ENCODE measurements around the gene NRTN. TPM values are rescaled to one million over a fixed set of nuclear protein-coding genes. Genes with fewer than 3 reads are reported as not detected.

Gene NRTN
- total and polyA plus RNA-seq, 2 of the 13 experiments (the other 11 are each of a cell fraction or from before 2014, with no cell fraction given): 4.1 to 5.3 TPM

- TF ChIP-seq MEIS1 (CRISPR knock-in tag; IDR thresholded peaks at IDR 0.05; ENCODE audit: borderline replicate concordance) (peak; percentile 62; the same call in 1 of the 2 replicates), U2AF1 (optimal IDR thresholded peaks at IDR 0.05; ENCODE audit: low read depth, low read length) (no peak), KMT2A (CRISPR knock-in tag; IDR thresholded peaks at IDR 0.05) (peak; percentile 65; the same call in 1 of the 2 replicates), ZMYM3 (CRISPR knock-in tag; IDR thresholded peaks at IDR 0.05) (peak; percentile 37; the same call in 1 of the 2 replicates), CEBPB (IDR thresholded peaks at IDR 0.05; ENCODE audit: borderline replicate concordance, low read depth, low read length) (peak; percentile 80; the same call in 1 of the 2 replicates), RFX5 (IDR thresholded peaks at IDR 0.05; ENCODE audit: low read depth, low read length) (no peak), FOXO1 (CRISPR knock-in tag; IDR thresholded peaks at IDR 0.05) (peak; percentile 7; the same call in 1 of the 2 replicates), SMARCE1 (IDR thresholded peaks at IDR 0.05; ENCODE audit: borderline replicate concordance) (no peak), AFF4 (CRISPR knock-in tag; IDR thresholded peaks at IDR 0.05) (peak; percentile 62; the same call in 1 of the 2 replicates), TRIM24 (CRISPR knock-in tag; IDR thresholded peaks at IDR 0.05) (no peak), ZNF577 (CRISPR knock-in tag; IDR thresholded peaks at IDR 0.05; ENCODE audit: borderline replicate concordance, low read depth) (no peak), CENPX (CRISPR knock-in tag; IDR thresholded peaks at IDR 0.05) (no peak), ZFP90 (CRISPR knock-in tag; IDR thresholded peaks at IDR 0.05; ENCODE audit: borderline replicate concordance) (peak; percentile 63; the same call in 1 of the 2 replicates), ZBTB49 (CRISPR knock-in tag; IDR thresholded peaks at IDR 0.05; ENCODE audit: borderline replicate concordance) (0 out of 2 replicates have a peak, but pooled peaks have one; percentile 11), ZNF792 (CRISPR knock-in tag; IDR thresholded peaks at IDR 0.05) (peak; percentile 70; the same call in 1 of the 2 replicates), ZNF800 (CRISPR knock-in tag; IDR thresholded peaks at IDR 0.05) (no peak)
- TF ChIP-seq, protein P1, sequence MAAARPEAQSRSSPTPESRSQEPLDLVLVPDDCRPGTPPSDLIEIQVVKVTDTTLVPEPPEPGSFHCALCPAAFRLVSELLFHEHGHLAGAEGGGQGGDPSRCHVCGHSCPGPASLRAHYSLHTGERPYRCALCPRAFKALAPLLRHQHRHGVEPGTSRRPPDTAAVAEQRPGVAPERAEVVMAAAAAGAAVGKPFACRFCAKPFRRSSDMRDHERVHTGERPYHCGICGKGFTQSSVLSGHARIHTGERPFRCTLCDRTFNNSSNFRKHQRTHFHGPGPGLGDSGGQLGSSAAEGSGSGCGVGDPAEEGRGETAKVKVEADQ (CRISPR knock-in tag; IDR thresholded peaks at IDR 0.05; ENCODE audit: borderline replicate concordance): peak; percentile 79; the same call in 1 of the 2 replicates
- TF ChIP-seq, protein P2, sequence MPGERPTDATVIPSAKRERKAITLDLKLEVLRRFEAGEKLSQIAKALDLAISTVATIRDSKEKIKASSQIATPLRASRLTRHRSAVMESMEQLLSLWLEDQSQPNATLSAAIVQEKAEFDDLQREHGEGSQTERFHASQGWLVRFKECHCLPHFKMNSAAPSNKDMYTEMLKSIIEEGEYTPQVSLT (CRISPR knock-in tag; IDR thresholded peaks at IDR 0.05; ENCODE audit: borderline replicate concordance, low read depth): no peak; the same call in 1 of the 2 replicates
Measured at GRCh38 chr19:5827891-5828660, 23.2 kb downstream of the NRTN start (continued).
